Tibial nerve (tissue), 4 donors: ENCODE measurements around the gene TMEM220. TPM values are rescaled to one million over a fixed set of nuclear protein-coding genes. Genes with fewer than 3 reads are reported as not detected.
"Not testable (repeated sequence)": the region's sequence is repeated elsewhere in the genome, so short reads cannot be mapped to it uniquely, and the experiment has no call there.

Experiments
- DNase-seq, 2 donors: peaks; one replicate each; pipeline ENCODE4 v3.0.0-alpha.2; 2019; ENCODE audit warnings: low spot score in 2 of 2
- H3K27ac ChIP-seq, 4 donors: fragments of 200-600 bp; sonication (generic) in 3 of 4; one replicate each; pipeline ENCODE4 v1.5.1; 2017 to 2019; ENCODE audit warnings: mild to moderate bottlenecking in 1 of 4
- H3K27me3 ChIP-seq, 2 donors: fragments of 200-600 bp; sonication (generic) in 1 of 2; one replicate each; pipeline versions ENCODE4 v1.5.1 to v1.6.0; 2017 to 2019
- H3K36me3 ChIP-seq, 3 donors: fragments of 200-600 bp; sonication (generic); one replicate each; pipeline ENCODE4 v1.5.1; 2018 to 2019
- H3K4me1 ChIP-seq, 4 donors: fragments of 200-600 bp; sonication (generic) in 3 of 4; one replicate each; pipeline ENCODE4 v1.5.1; 2017 to 2019
- H3K4me3 ChIP-seq, 4 donors: fragments of 200-600 bp; sonication (generic) in 3 of 4; one replicate each; pipeline ENCODE4 v1.5.1; 2017 to 2019; ENCODE audit warnings: mild to moderate bottlenecking in 1 of 4, moderate library complexity in 1 of 4
- H3K9me3 ChIP-seq, 4 donors: fragments of 200-600 bp; sonication (generic) in 3 of 4; one replicate each; pipeline ENCODE4 v1.5.1; 2017 to 2019
- CTCF ChIP-seq, 5 experiments: fragments of 200-600 bp in 3 of 5; fragments of 450-650 bp in 2 of 5; sonication (generic) in 3 of 5; IDR thresholded peaks; one replicate each; pipeline ENCODE4 v1.5.1; 2016 to 2019; ENCODE audit warnings: antibody characterized with exemption in 5 of 5, mild to moderate bottlenecking in 3 of 5, moderate library complexity in 2 of 5
- EP300 ChIP-seq, 2 donors: sonication (generic); formaldehyde crosslinking; IDR thresholded peaks; one replicate each; pipeline ENCODE4 v1.6.1; 2017; ENCODE audit warnings: antibody characterized with exemption in 2 of 2, mild to moderate bottlenecking in 1 of 2
- POLR2A ChIP-seq, 2 donors: fragments of 450-650 bp; IDR thresholded peaks; one replicate each; pipeline ENCODE4 v1.6.1; 2017; ENCODE audit warnings: antibody characterized with exemption in 2 of 2, mild to moderate bottlenecking in 2 of 2, moderate library complexity in 2 of 2
- WGBS, 2 donors: methylation state at CpG; one replicate each; pipeline ENCODE4 v1.1.5; 2018; 5-methylcytosine and 5-hydroxymethylcytosine counted together
- total RNA-seq, 4 donors: library from RNA; depleted of rRNA; stranded (reverse); fragments of >200 nt; gene quantifications; one replicate each; pipeline ENCODE4 v1.1.0, GENCODE V29; 2016

The TMEM220 gene
- total RNA-seq, 4 donors from 2014 or later, result 4.5 to 9.2 (median 8.9) TPM

GRCh38 chr17:10737168-10737622 lies 7.4 kb upstream of the TMEM220 start:
- Histone ChIP-seq H3K36me3 (no peaks in the 10 kb centered on the region), H3K27ac (no peak overlapping the region), H3K4me1 (peaks cover 0 to 13% (median 0%) of the 10 kb centered on the region in 4 donors), H3K4me3 (no peak overlapping the region), H3K9me3 (no peaks in the 10 kb centered on the region), H3K27me3 (no peaks in the 10 kb centered on the region)
- TF ChIP-seq CTCF (IDR thresholded peaks at IDR 0.05) (peak; percentile 62 to 82 (median 77)), POLR2A (IDR thresholded peaks at IDR 0.05) (no peak), EP300 (IDR thresholded peaks at IDR 0.05) (peak in 1 of 2 donors; percentile 10)
- DNase-seq, result peak; percentile 26 to 77
- WGBS, 2 donors, result 12 to 18% methylated on average over 6 of the region's 6 CpGs

GRCh38 chr17:10735821-10736220 lies 6.0 kb upstream of the TMEM220 start:
- H3K27me3 ChIP-seq, result no peaks in the 10 kb centered on the region
- no peak overlapping the region for H3K4me3 ChIP-seq
- H3K27ac ChIP-seq, result no peak overlapping the region
- TF ChIP-seq EP300 (IDR thresholded peaks at IDR 0.05) (no peak), POLR2A (IDR thresholded peaks at IDR 0.05) (no peak), CTCF (IDR thresholded peaks at IDR 0.05) (no peak)
- WGBS, 2 donors, result 90 to 95% methylated on average over 4 of the region's 4 CpGs
- H3K9me3 ChIP-seq, result no peaks in the 10 kb centered on the region
- no peaks in the 10 kb centered on the region for H3K36me3 ChIP-seq
- peaks cover 0 to 19% (median 3%) of the 10 kb centered on the region in 4 donors for H3K4me1 ChIP-seq
- no peak for DNase-seq

GRCh38 chr17:10735251-10735650 lies 5.4 kb upstream of the TMEM220 start:
- TF ChIP-seq EP300 (IDR thresholded peaks at IDR 0.05) (no peak), POLR2A (IDR thresholded peaks at IDR 0.05) (no peak), CTCF (IDR thresholded peaks at IDR 0.05) (no peak)
- H3K27ac ChIP-seq, result no peak overlapping the region
- DNase-seq, result no peak
- no peaks in the 10 kb centered on the region for H3K36me3 ChIP-seq
- peaks cover 0 to 25% (median 4%) of the 10 kb centered on the region in 4 donors for H3K4me1 ChIP-seq
- H3K4me3 ChIP-seq, result no peak overlapping the region
- WGBS, 2 donors, result 69 to 75% methylated on average over 2 of the region's 2 CpGs
- H3K9me3 ChIP-seq, result no peaks in the 10 kb centered on the region
- no peaks in the 10 kb centered on the region for H3K27me3 ChIP-seq

- Histone ChIP-seq H3K4me3 (no peak overlapping the region), H3K4me1 (peaks cover 0 to 33% (median 8%) of the 10 kb centered on the region in 4 donors), H3K9me3 (no peaks in the 10 kb centered on the region), H3K36me3 (no peaks in the 10 kb centered on the region), H3K27ac (no peak overlapping the region), H3K27me3 (no peaks in the 10 kb centered on the region)
- TF ChIP-seq EP300 (IDR thresholded peaks at IDR 0.05) (no peak), CTCF (IDR thresholded peaks at IDR 0.05) (no peak), POLR2A (IDR thresholded peaks at IDR 0.05) (no peak)
- DNase-seq, result no peak
- WGBS, 2 donors, result 85 to 91% methylated on average over 3 of the region's 3 CpGs
Measured at GRCh38 chr17:10733666-10734065, 3.8 kb upstream of the TMEM220 start.

- not testable (repeated sequence) for H3K4me3 ChIP-seq, H3K27ac ChIP-seq
- 86 to 94% methylated on average over 6 of the region's 6 CpGs for WGBS, 2 donors
Measured at GRCh38 chr17:10732121-10732520, 2.3 kb upstream of the TMEM220 start.

More at GRCh38 chr17:10732121-10732520, 2.3 kb upstream of the TMEM220 start:
- H3K9me3 ChIP-seq, H3K27me3 ChIP-seq, H3K36me3 ChIP-seq, DNase-seq: not testable (repeated sequence)
- peaks cover 0 to 23% (median 9%) of the 10 kb centered on the region in 4 donors for H3K4me1 ChIP-seq
